H9 (cell line): ENCODE data around the gene LRRC61. TPM values are rescaled to one million over a fixed set of nuclear protein-coding genes. Genes with fewer than 3 reads are reported as not detected.
A peak's percentile ranks its signal among the peaks of the same experiment; 100 is the strongest.
"Not testable (repeated sequence)": the region's sequence is repeated elsewhere in the genome, so short reads cannot be mapped to it uniquely, and the experiment has no call there.

Source experiments
- DNase-seq: peaks from one replicate; pipeline ENCODE4 v3.0.0-alpha.2; 2017
- H2AFZ ChIP-seq: one replicate; pipeline ENCODE4 v1.6.1; 2013; ENCODE audit warnings: mild to moderate bottlenecking, low read length, control low read depth, moderate library complexity
- H2AK5ac ChIP-seq: 2 replicates; pipeline ENCODE4 v1.6.1; 2013; ENCODE audit warnings: low read length, control low read depth, mixed read lengths; ENCODE audit not compliant: insufficient read length
- H2BK120ac ChIP-seq: one replicate; pipeline ENCODE4 v1.6.1; 2013; ENCODE audit warnings: low read depth, mild to moderate bottlenecking, low read length, control low read depth, inconsistent platforms; ENCODE audit not compliant: poor library complexity, severe bottlenecking
- H2BK12ac ChIP-seq: 2 replicates; pipeline ENCODE4 v1.6.1; 2013; ENCODE audit warnings: low read length, control low read depth, mixed read lengths, low read depth; ENCODE audit not compliant: insufficient read length
- H2BK15ac ChIP-seq: 2 replicates; pipeline ENCODE4 v1.6.1; 2013; ENCODE audit warnings: low read depth, low read length, control low read depth
- H2BK20ac ChIP-seq: one replicate; pipeline ENCODE4 v1.6.1; 2013; ENCODE audit warnings: low read depth, mild to moderate bottlenecking, low read length, control low read depth, inconsistent platforms; ENCODE audit not compliant: poor library complexity, severe bottlenecking
- H2BK5ac ChIP-seq: 2 replicates; pipeline ENCODE4 v1.6.1; 2013; ENCODE audit warnings: low read length, control low read depth, mixed read lengths; ENCODE audit not compliant: insufficient read length
- H3K14ac ChIP-seq: 2 replicates; pipeline ENCODE4 v1.6.1; 2013; ENCODE audit warnings: low read length, control low read depth; ENCODE audit not compliant: insufficient read depth
- H3K18ac ChIP-seq: 2 replicates; pipeline ENCODE4 v1.6.1; 2013; ENCODE audit warnings: low read depth, mild to moderate bottlenecking, mixed read lengths, low read length, control low read depth; ENCODE audit not compliant: insufficient read length
- H3K23ac ChIP-seq: 2 replicates; pipeline ENCODE4 v1.6.1; 2013; ENCODE audit warnings: low read length, control low read depth, mixed read lengths, low read depth; ENCODE audit not compliant: insufficient read length
- H3K23me2 ChIP-seq: 2 replicates; pipeline ENCODE4 v1.6.1; 2013; ENCODE audit warnings: low read depth, mild to moderate bottlenecking, mixed read lengths, low read length, control low read depth; ENCODE audit not compliant: insufficient read length, poor library complexity, severe bottlenecking
- H3K27ac ChIP-seq: 2 replicates; pipeline ENCODE4 v1.5.1; 2013; ENCODE audit warnings: low read length, control low read depth, mixed read lengths, low read depth; ENCODE audit not compliant: insufficient read length
- H3K27me3 ChIP-seq: 2 replicates; pipeline ENCODE4 v1.6.1; 2013; ENCODE audit warnings: low read length, control low read depth, inconsistent platforms; ENCODE audit not compliant: insufficient read depth
- H3K4ac ChIP-seq: 2 replicates; pipeline ENCODE4 v1.6.1; 2013; ENCODE audit warnings: low read depth, mild to moderate bottlenecking, control low read depth, inconsistent platforms, low read length, moderate library complexity
- H3K4me1 ChIP-seq: 2 replicates; pipeline ENCODE4 v1.6.1; 2013; ENCODE audit warnings: low read length, control low read depth, inconsistent platforms; ENCODE audit not compliant: insufficient read depth
- H3K4me2 ChIP-seq: 2 replicates; pipeline ENCODE4 v1.6.1; 2013; ENCODE audit warnings: low read length, control low read depth, mixed read lengths; ENCODE audit not compliant: insufficient read length, insufficient read depth
- H3K56ac ChIP-seq: 2 replicates; pipeline ENCODE4 v1.6.1; 2013; ENCODE audit warnings: low read depth, mild to moderate bottlenecking, mixed read lengths, low read length, control low read depth; ENCODE audit not compliant: insufficient read length
- H3K79me1 ChIP-seq: 2 replicates; pipeline ENCODE4 v1.6.1; 2013; ENCODE audit warnings: low read depth, mild to moderate bottlenecking, moderate library complexity, low read length, control low read depth, inconsistent platforms; ENCODE audit not compliant: insufficient read depth, poor library complexity, severe bottlenecking
- H3K79me2 ChIP-seq: 2 replicates; pipeline ENCODE4 v1.6.1; 2013; ENCODE audit warnings: low read length, control low read depth, inconsistent platforms; ENCODE audit not compliant: insufficient read depth
- H3K9ac ChIP-seq: 2 replicates; pipeline ENCODE4 v1.6.1; 2013; ENCODE audit warnings: low read length, control low read depth, mixed read lengths; ENCODE audit not compliant: insufficient read length; ENCODE audit errors: extremely low read depth
- H3K9me3 ChIP-seq: one replicate; pipeline ENCODE4 v1.6.1; 2013; ENCODE audit warnings: low read depth, low read length, inconsistent platforms; ENCODE audit not compliant: control insufficient read depth
- H3T11ph ChIP-seq: one replicate; pipeline ENCODE4 v1.6.1; 2013; ENCODE audit warnings: mild to moderate bottlenecking, low read length, control low read depth, inconsistent platforms
- H4K20me1 ChIP-seq: one replicate; pipeline ENCODE4 v1.6.1; 2013; ENCODE audit not compliant: control insufficient read depth, insufficient read length, insufficient read depth
- H4K5ac ChIP-seq: 2 replicates; pipeline ENCODE4 v1.6.1; 2013; ENCODE audit warnings: low read depth, mild to moderate bottlenecking, mixed read lengths, low read length, control low read depth; ENCODE audit not compliant: insufficient read length
- H4K8ac ChIP-seq: replicated peaks from 2 replicates; pipeline ENCODE4 v1.6.1; 2013; ENCODE audit warnings: low read length, control low read depth, mixed read lengths, low read depth; ENCODE audit not compliant: insufficient read length
- H4K91ac ChIP-seq: 2 replicates; pipeline ENCODE4 v1.6.1; 2013; ENCODE audit warnings: low read depth, mild to moderate bottlenecking, moderate library complexity, mixed read lengths, low read length, control low read depth; ENCODE audit not compliant: insufficient read length
- H3K27ac Mint-ChIP-seq, 3 experiments: 2 replicates in 2 of 3; 3 replicates in 1 of 3; pipeline ENCODE4 v1.8.0; 2020 to 2021; ENCODE audit warnings: mixed read lengths in 3 of 3, mild to moderate bottlenecking in 1 of 3, moderate library complexity in 1 of 3
- H3K27me3 Mint-ChIP-seq: 2 replicates; pipeline ENCODE4 v1.8.0; 2021; ENCODE audit warnings: low read depth, mild to moderate bottlenecking, moderate library complexity, mixed read lengths
- H3K36me3 Mint-ChIP-seq, 3 experiments: 2 replicates in 2 of 3; 3 replicates in 1 of 3; pipeline ENCODE4 v1.8.0; 2020 to 2021; ENCODE audit warnings: low read depth in 3 of 3, mixed read lengths in 3 of 3; ENCODE audit not compliant: insufficient read depth in 1 of 3
- H3K4me1 Mint-ChIP-seq, 2 experiments: 2 replicates each; pipeline ENCODE4 v1.8.0; 2020; ENCODE audit warnings: mixed read lengths in 2 of 2
- H3K4me3 Mint-ChIP-seq, 2 experiments: 2 replicates in 1 of 2; 3 replicates in 1 of 2; pipeline ENCODE4 v1.8.0; 2020 to 2021; ENCODE audit warnings: mild to moderate bottlenecking in 2 of 2, mixed read lengths in 2 of 2, moderate library complexity in 1 of 2
- H3K9me3 Mint-ChIP-seq, 2 experiments: 2 replicates in 1 of 2; 3 replicates in 1 of 2; pipeline ENCODE4 v1.8.0; 2020; ENCODE audit warnings: mild to moderate bottlenecking in 2 of 2, mixed read lengths in 2 of 2, moderate library complexity in 1 of 2
- CTCF ChIP-seq: fragments of 200-600 bp; sonication (generic); conservative IDR thresholded peaks from 3 replicates; pipeline ENCODE4 v1.8.0; 2021; ENCODE audit warnings: antibody characterized with exemption, mild to moderate bottlenecking
- WGBS: extraction: QIAGEN DNeasy Blood & Tissue Kit; methylation state at CpG from one replicate; pipeline ENCODE4 v1.1.7; 2013; ENCODE audit warnings: missing lambda C conversion rate, low lambda C conversion rate, mixed read lengths; ENCODE audit not compliant: insufficient read length; ENCODE audit errors: extremely low coverage; 5-methylcytosine and 5-hydroxymethylcytosine counted together
- total RNA-seq: library from RNA; stranded (reverse); gene quantifications from 2 replicates; pipeline ENCODE4 v1.2.1, GENCODE V29; 2021

Gene LRRC61
- total RNA-seq, 1 experiment from 2014 or later, result 24.4 TPM

- no peaks in the 10 kb centered on the region for H3K27me3 Mint-ChIP-seq
- no CpG with 5 or more reads among the region's 14 CpGs for WGBS
Observed at GRCh38 chr7:150385302-150385723, 62.2 kb downstream of the LRRC61 start.

GRCh38 chr7:150385884-150386283, 62.7 kb downstream of the LRRC61 start:
- Mint-ChIP-seq H3K36me3 (peaks cover 29 to 52% (median 34%) of the 10 kb centered on the region in 3 experiments; a peak in 6 of 7 replicates), H3K4me1 (peaks cover 65 to 74% of the 10 kb centered on the region in 2 experiments), H3K27ac (peak overlapping the region; percentile 68 to 94 (median 70); a peak in 2 of 7 replicates)
- H3K18ac ChIP-seq, H2BK120ac ChIP-seq, H3K9me3 Mint-ChIP-seq, H3K56ac ChIP-seq, H3K27me3 ChIP-seq, DNase-seq, H4K5ac ChIP-seq, H2BK12ac ChIP-seq, H4K91ac ChIP-seq, H3K4ac ChIP-seq, H3T11ph ChIP-seq, H3K14ac ChIP-seq, H2BK20ac ChIP-seq, H2AFZ ChIP-seq, H3K27me3 Mint-ChIP-seq, H2BK15ac ChIP-seq, H2AK5ac ChIP-seq, H3K23me2 ChIP-seq, H3K9ac ChIP-seq, H3K4me2 ChIP-seq, H3K9me3 ChIP-seq, H2BK5ac ChIP-seq, H3K27ac ChIP-seq, H4K20me1 ChIP-seq, H3K79me1 ChIP-seq, H3K4me3 Mint-ChIP-seq, H4K8ac ChIP-seq, H3K79me2 ChIP-seq, H3K23ac ChIP-seq, H3K4me1 ChIP-seq: not testable (repeated sequence)
- no CpG with 5 or more reads among the region's 6 CpGs for WGBS

More at GRCh38 chr7:150385302-150385723, 62.2 kb downstream of the LRRC61 start:
- Histone ChIP-seq H3K4ac (no peak overlapping the region), H3K9me3 (no peaks in the 10 kb centered on the region), H3K9ac (no peak overlapping the region), H3K23ac (no peak overlapping the region), H3K27me3 (no peaks in the 10 kb centered on the region), H2AFZ (no peak overlapping the region), H3K4me1 (peaks cover 11% of the 10 kb centered on the region), H3K23me2 (peaks cover 3% of the 10 kb centered on the region), H3K18ac (no peak overlapping the region), H4K20me1 (no peaks in the 10 kb centered on the region), H3K14ac (no peak overlapping the region), H3T11ph (no peak overlapping the region), H2BK12ac (no peak overlapping the region), H4K8ac (no peak overlapping the region), H2BK120ac (no peak overlapping the region), H2BK15ac (no peak overlapping the region), H4K91ac (no peak overlapping the region), H2BK5ac (no peak overlapping the region), H3K79me2 (peaks cover 9% of the 10 kb centered on the region; the same call in 1 of the 2 replicates), H3K27ac (no peak overlapping the region), H2BK20ac (no peak overlapping the region), H3K79me1 (no peaks in the 10 kb centered on the region), H3K4me2 (no peak overlapping the region), H3K56ac (no peak overlapping the region), H2AK5ac (no peak overlapping the region), H4K5ac (no peak overlapping the region)
- DNase-seq, result no peak
- Mint-ChIP-seq H3K4me1 (peaks cover 71 to 80% of the 10 kb centered on the region in 2 experiments), H3K27ac (peak overlapping the region; percentile 62 to 90 (median 68); a peak in 4 of 7 replicates), H3K36me3 (peaks cover 25 to 47% (median 28%) of the 10 kb centered on the region in 3 experiments; a peak in 6 of 7 replicates), H3K9me3 (no peaks in the 10 kb centered on the region), H3K4me3 (peak overlapping the region in 1 of 2 experiments; percentile 61; a peak in 3 of 5 replicates)
- TF ChIP-seq CTCF, result no peak
